Panc1 (cell line): Measurements from ENCODE around the gene PKD1.

Experiments
- POLR2AphosphoS5 ChIP-seq: IDR thresholded peaks from 2 replicates; pipeline ENCODE4 v1.6.1; 2012; ENCODE audit warnings: mild to moderate bottlenecking, low read depth, low read length, moderate library complexity
- SIN3A ChIP-seq: IDR thresholded peaks from 2 replicates; pipeline ENCODE4 v1.6.1; 2012; ENCODE audit warnings: low read depth, mild to moderate bottlenecking, low read length, moderate library complexity, borderline replicate concordance; ENCODE audit not compliant: insufficient read depth
- TF ChIP-seq, protein P1 (sequence below): fragments of 450-650 bp; IDR thresholded peaks from 2 replicates; pipeline ENCODE4 v1.5.1; 2017; ENCODE audit warnings: mild to moderate bottlenecking

DNA sequence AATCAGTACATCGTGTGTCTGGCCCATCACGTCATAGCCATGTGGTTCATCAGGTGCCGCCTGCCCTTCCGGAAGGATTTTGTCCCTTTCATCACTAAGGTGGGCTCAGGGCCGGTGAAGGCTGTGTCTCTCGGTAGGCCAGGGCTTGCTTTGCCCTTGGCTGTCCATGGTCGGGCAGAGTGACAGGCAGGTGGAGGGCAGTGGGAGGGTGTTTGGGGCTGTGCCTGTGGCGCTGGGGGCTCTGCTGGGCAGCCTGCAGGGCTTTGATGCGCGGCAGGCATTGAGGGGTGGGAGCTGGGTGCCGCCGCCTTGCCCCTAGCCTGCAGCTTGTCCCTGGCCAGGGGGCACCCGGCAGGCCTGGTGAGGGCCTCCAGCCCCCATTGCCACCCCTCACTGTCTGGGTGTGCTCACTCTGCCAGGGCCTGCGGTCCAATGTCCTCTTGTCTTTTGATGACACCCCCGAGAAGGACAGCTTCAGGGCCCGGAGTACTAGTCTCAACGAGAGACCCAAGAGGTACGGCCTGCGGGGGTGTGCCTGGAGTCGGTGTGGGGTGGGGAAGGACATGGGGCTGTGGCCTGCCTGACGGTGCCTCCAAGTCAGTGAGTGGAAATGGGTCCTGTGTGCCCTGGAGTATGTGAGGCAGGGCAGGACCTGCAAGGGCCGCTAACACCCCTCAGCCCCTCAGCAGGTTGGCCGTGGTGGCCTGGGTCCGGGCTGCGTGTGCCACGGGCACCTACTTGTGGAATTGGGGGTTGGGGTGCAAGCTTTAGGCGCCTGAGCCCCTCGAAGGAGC is 59.4 kb downstream of the PKD1 start:
- TF ChIP-seq, protein P1, sequence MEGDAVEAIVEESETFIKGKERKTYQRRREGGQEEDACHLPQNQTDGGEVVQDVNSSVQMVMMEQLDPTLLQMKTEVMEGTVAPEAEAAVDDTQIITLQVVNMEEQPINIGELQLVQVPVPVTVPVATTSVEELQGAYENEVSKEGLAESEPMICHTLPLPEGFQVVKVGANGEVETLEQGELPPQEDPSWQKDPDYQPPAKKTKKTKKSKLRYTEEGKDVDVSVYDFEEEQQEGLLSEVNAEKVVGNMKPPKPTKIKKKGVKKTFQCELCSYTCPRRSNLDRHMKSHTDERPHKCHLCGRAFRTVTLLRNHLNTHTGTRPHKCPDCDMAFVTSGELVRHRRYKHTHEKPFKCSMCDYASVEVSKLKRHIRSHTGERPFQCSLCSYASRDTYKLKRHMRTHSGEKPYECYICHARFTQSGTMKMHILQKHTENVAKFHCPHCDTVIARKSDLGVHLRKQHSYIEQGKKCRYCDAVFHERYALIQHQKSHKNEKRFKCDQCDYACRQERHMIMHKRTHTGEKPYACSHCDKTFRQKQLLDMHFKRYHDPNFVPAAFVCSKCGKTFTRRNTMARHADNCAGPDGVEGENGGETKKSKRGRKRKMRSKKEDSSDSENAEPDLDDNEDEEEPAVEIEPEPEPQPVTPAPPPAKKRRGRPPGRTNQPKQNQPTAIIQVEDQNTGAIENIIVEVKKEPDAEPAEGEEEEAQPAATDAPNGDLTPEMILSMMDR, result no peak
- no peak for TF ChIP-seq POLR2AphosphoS5
- TF ChIP-seq SIN3A, result no peak
